GM21717 (cell line): ENCODE results near the gene CTSV.
"Not testable (repeated sequence)": the region's sequence is repeated elsewhere in the genome, so short reads cannot be mapped to it uniquely, and the experiment has no call there.

ENCODE experiments used
- ATAC-seq: cut with Tn5 transposase; IDR thresholded peaks from one replicate; pipeline ENCODE4 v1.9.1; 2021; ENCODE audit warnings: mild to moderate bottlenecking, moderate library complexity; ENCODE audit not compliant: unreplicated experiment

CTSV gene

GRCh38 chr9:97045300-97045699 lies 6.4 kb upstream of the CTSV start:
- ATAC-seq = no peak

GRCh38 chr9:97041898-97042297 lies 3.0 kb upstream of the CTSV start:
- ATAC-seq = no peak

- ATAC-seq = no peak
These were observed 545 bp upstream of the CTSV start for GRCh38 chr9:97039514-97039860.

GRCh38 chr9:97023505-97023904 lies 15.4 kb downstream of the CTSV start:
- not testable (repeated sequence) for ATAC-seq

GRCh38 chr9:97013151-97014132 lies 25.5 kb downstream of the CTSV start:
- ATAC-seq = peak; percentile 81

GRCh38 chr9:97012617-97013016 lies 26.3 kb downstream of the CTSV start:
- ATAC-seq = peak; percentile 73

- ATAC-seq = not testable (repeated sequence)
These were observed 36.7 kb downstream of the CTSV start for GRCh38 chr9:97002195-97002594.

- ATAC-seq = not testable (repeated sequence)
These were observed 37.6 kb downstream of the CTSV start for GRCh38 chr9:97001338-97001737.

GRCh38 chr9:97000139-97000787 lies 38.7 kb downstream of the CTSV start:
- ATAC-seq = not testable (repeated sequence)

GRCh38 chr9:96999733-97000132 lies 39.2 kb downstream of the CTSV start:
- not testable (repeated sequence) for ATAC-seq

GRCh38 chr9:96997009-96997701 lies 41.8 kb downstream of the CTSV start:
- not testable (repeated sequence) for ATAC-seq

- ATAC-seq = not testable (repeated sequence)
These were observed 44.4 kb downstream of the CTSV start for GRCh38 chr9:96994531-96995016.

- not testable (repeated sequence) for ATAC-seq
These were observed 46.6 kb downstream of the CTSV start for GRCh38 chr9:96992303-96992702.

GRCh38 chr9:96989747-96990318 lies 49.1 kb downstream of the CTSV start:
- ATAC-seq = not testable (repeated sequence)

GRCh38 chr9:96984887-96985286 lies 54.1 kb downstream of the CTSV start:
- not testable (repeated sequence) for ATAC-seq

GRCh38 chr9:96984139-96984538 lies 54.8 kb downstream of the CTSV start:
- not testable (repeated sequence) for ATAC-seq

GRCh38 chr9:96983496-96984122 lies 55.3 kb downstream of the CTSV start:
- ATAC-seq = not testable (repeated sequence)
